D721Med (cell line): ENCODE measurements around the gene ADD2.

Experiments used
- DNase-seq: peaks from one replicate; pipeline ENCODE4 v3.0.0; 2011; ENCODE audit warnings: low spot score; ENCODE audit not compliant: insufficient read length
- FAIRE-seq: peaks from 2 replicates; lab custom pipeline; 2011; peaks lifted over from hg19 to GRCh38; lab: Jason Lieb, UNC
- CTCF ChIP-seq: IDR thresholded peaks from 2 replicates; pipeline ENCODE4 v1.5.1; 2012; ENCODE audit warnings: mild to moderate bottlenecking, control low read depth; ENCODE audit not compliant: insufficient read depth; ENCODE audit errors: missing control alignments

The ADD2 gene

GRCh38 chr2:70687461-70687795 is 80.6 kb downstream of the ADD2 start:
- DNase-seq (no peak), FAIRE-seq (no peak)
- TF ChIP-seq CTCF, result no peak

GRCh38 chr2:70686577-70687460 is 81.2 kb downstream of the ADD2 start:
- FAIRE-seq (no peak), DNase-seq (no peak)
- peak; percentile 17 for TF ChIP-seq CTCF

- DNase-seq (peak; percentile 45), FAIRE-seq (no peak)
Observed at GRCh38 chr2:70685771-70686171, 82.2 kb downstream of the ADD2 start.

GRCh38 chr2:70684846-70685622 is 83.0 kb downstream of the ADD2 start:
- FAIRE-seq, result no peak
- no peak for DNase-seq
- TF ChIP-seq CTCF, result no peak

More at GRCh38 chr2:70685771-70686171, 82.2 kb downstream of the ADD2 start:
- no peak for TF ChIP-seq CTCF

- FAIRE-seq (no peak), DNase-seq (no peak)
- no peak for TF ChIP-seq CTCF
Observed at GRCh38 chr2:70683455-70683854, 84.5 kb downstream of the ADD2 start.

- no peak for DNase-seq
- TF ChIP-seq CTCF, result no peak
- no peak for FAIRE-seq
Observed at GRCh38 chr2:70680735-70681134, 87.3 kb downstream of the ADD2 start.
